Nephron (organoid): ENCODE measurements around the gene ZNF335.

Source experiments
- H3K27ac Mint-ChIP-seq, 3 experiments: 2 replicates each; pipeline ENCODE4 v1.8.0; 2020; ENCODE audit warnings: mixed read lengths in 3 of 3, mild to moderate bottlenecking in 2 of 3, moderate library complexity in 1 of 3
- H3K27me3 Mint-ChIP-seq: 2 replicates; pipeline ENCODE4 v1.8.0; 2021; ENCODE audit warnings: low read depth, mild to moderate bottlenecking, moderate library complexity, mixed read lengths
- H3K36me3 Mint-ChIP-seq: 2 replicates; pipeline ENCODE4 v1.8.0; 2020; ENCODE audit warnings: low read depth, mixed read lengths
- H3K4me1 Mint-ChIP-seq: 2 replicates; pipeline ENCODE4 v1.8.0; 2020; ENCODE audit warnings: mixed read lengths
- H3K4me3 Mint-ChIP-seq, 3 experiments: 2 replicates each; pipeline ENCODE4 v1.8.0; 2020; ENCODE audit warnings: mild to moderate bottlenecking in 3 of 3, mixed read lengths in 3 of 3, moderate library complexity in 2 of 3
- H3K9me3 Mint-ChIP-seq: 2 replicates; pipeline ENCODE4 v1.8.0; 2020; ENCODE audit warnings: mixed read lengths
- CTCF ChIP-seq, 3 experiments: fragments of 200-600 bp; sonication (generic); IDR thresholded peaks; one replicate each; pipeline ENCODE4 v1.5.0; 2021; ENCODE audit warnings: antibody characterized with exemption in 3 of 3; ENCODE audit not compliant: unreplicated experiment in 3 of 3

The ZNF335 gene

GRCh38 chr20:46004889-46005473 is 33.0 kb upstream of the ZNF335 start:
- peaks cover 6% of the 10 kb centered on the region for H3K4me1 Mint-ChIP-seq
- H3K4me3 Mint-ChIP-seq = no peak overlapping the region
- peaks cover 42% of the 10 kb centered on the region for H3K27me3 Mint-ChIP-seq
- no peaks in the 10 kb centered on the region for H3K9me3 Mint-ChIP-seq
- H3K27ac Mint-ChIP-seq = peak overlapping the region in 1 of 3 experiments; percentile 60
- H3K36me3 Mint-ChIP-seq = no peaks in the 10 kb centered on the region
- TF ChIP-seq CTCF (IDR thresholded peaks at IDR 0.05; ENCODE audit: unreplicated experiment in 3 of 3) = no peak

- Mint-ChIP-seq H3K9me3 (no peaks in the 10 kb centered on the region), H3K4me1 (peaks cover 6% of the 10 kb centered on the region), H3K27me3 (peaks cover 39% of the 10 kb centered on the region), H3K4me3 (no peak overlapping the region), H3K27ac (no peak overlapping the region), H3K36me3 (no peaks in the 10 kb centered on the region)
- no peak for TF ChIP-seq CTCF (IDR thresholded peaks at IDR 0.05; ENCODE audit: unreplicated experiment in 3 of 3)
Observed at GRCh38 chr20:46004187-46004586, 32.2 kb upstream of the ZNF335 start.

- H3K27me3 Mint-ChIP-seq = peaks cover 26% of the 10 kb centered on the region
- H3K4me1 Mint-ChIP-seq = no peaks in the 10 kb centered on the region
- no peak overlapping the region for H3K4me3 Mint-ChIP-seq
- H3K36me3 Mint-ChIP-seq = no peaks in the 10 kb centered on the region
- no peak overlapping the region for H3K27ac Mint-ChIP-seq
- no peak for TF ChIP-seq CTCF (IDR thresholded peaks at IDR 0.05; ENCODE audit: unreplicated experiment in 3 of 3)
- no peaks in the 10 kb centered on the region for H3K9me3 Mint-ChIP-seq
Observed at GRCh38 chr20:46002008-46002407, 30.0 kb upstream of the ZNF335 start.

GRCh38 chr20:46001498-46001897 is 29.5 kb upstream of the ZNF335 start:
- Mint-ChIP-seq H3K36me3 (no peaks in the 10 kb centered on the region), H3K27ac (no peak overlapping the region), H3K27me3 (peaks cover 26% of the 10 kb centered on the region), H3K4me1 (no peaks in the 10 kb centered on the region), H3K4me3 (no peak overlapping the region), H3K9me3 (no peaks in the 10 kb centered on the region)
- no peak for TF ChIP-seq CTCF (IDR thresholded peaks at IDR 0.05; ENCODE audit: unreplicated experiment in 3 of 3)

- Mint-ChIP-seq H3K4me1 (no peaks in the 10 kb centered on the region), H3K36me3 (no peaks in the 10 kb centered on the region), H3K27ac (peak overlapping the region in 2 of 3 experiments; percentile 12 to 24), H3K9me3 (no peaks in the 10 kb centered on the region), H3K4me3 (no peak overlapping the region), H3K27me3 (peaks cover 26% of the 10 kb centered on the region)
- no peak for TF ChIP-seq CTCF (IDR thresholded peaks at IDR 0.05; ENCODE audit: unreplicated experiment in 3 of 3)
Observed at GRCh38 chr20:46000262-46000996, 28.4 kb upstream of the ZNF335 start.
